Epithelial cell of proximal tubule (primary cell): ENCODE results near the gene SAG. TPM values are rescaled to one million over a fixed set of nuclear protein-coding genes. Genes with fewer than 3 reads are reported as not detected.

Source experiments
- DNase-seq: peaks from one replicate; pipeline ENCODE4 v3.0.0-alpha.2; 2011; ENCODE audit warnings: low read depth
- H3K4me3 ChIP-seq: 2 replicates; pipeline ENCODE4 v1.5.1; 2011; ENCODE audit warnings: low read depth, mild to moderate bottlenecking, low read length
- total RNA-seq: library from RNA; depleted of rRNA; stranded (reverse); fragments of >200 nt; gene quantifications from 2 replicates; pipeline ENCODE4 v1.2.3, GENCODE V29; 2015
- TF ChIP-seq, protein P1 (sequence below): conservative IDR thresholded peaks from 2 replicates; pipeline ENCODE4 v1.5.1; 2012; ENCODE audit warnings: low read depth, mild to moderate bottlenecking, low read length

Gene SAG
- total RNA-seq, 1 donor from 2014 or later: not detected

- no peak for DNase-seq
- TF ChIP-seq, protein P1, sequence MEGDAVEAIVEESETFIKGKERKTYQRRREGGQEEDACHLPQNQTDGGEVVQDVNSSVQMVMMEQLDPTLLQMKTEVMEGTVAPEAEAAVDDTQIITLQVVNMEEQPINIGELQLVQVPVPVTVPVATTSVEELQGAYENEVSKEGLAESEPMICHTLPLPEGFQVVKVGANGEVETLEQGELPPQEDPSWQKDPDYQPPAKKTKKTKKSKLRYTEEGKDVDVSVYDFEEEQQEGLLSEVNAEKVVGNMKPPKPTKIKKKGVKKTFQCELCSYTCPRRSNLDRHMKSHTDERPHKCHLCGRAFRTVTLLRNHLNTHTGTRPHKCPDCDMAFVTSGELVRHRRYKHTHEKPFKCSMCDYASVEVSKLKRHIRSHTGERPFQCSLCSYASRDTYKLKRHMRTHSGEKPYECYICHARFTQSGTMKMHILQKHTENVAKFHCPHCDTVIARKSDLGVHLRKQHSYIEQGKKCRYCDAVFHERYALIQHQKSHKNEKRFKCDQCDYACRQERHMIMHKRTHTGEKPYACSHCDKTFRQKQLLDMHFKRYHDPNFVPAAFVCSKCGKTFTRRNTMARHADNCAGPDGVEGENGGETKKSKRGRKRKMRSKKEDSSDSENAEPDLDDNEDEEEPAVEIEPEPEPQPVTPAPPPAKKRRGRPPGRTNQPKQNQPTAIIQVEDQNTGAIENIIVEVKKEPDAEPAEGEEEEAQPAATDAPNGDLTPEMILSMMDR: no peak
- H3K4me3 ChIP-seq: no peak overlapping the region
Measured at GRCh38 chr2:233317196-233317943, 9.8 kb downstream of the SAG start.

DNA sequence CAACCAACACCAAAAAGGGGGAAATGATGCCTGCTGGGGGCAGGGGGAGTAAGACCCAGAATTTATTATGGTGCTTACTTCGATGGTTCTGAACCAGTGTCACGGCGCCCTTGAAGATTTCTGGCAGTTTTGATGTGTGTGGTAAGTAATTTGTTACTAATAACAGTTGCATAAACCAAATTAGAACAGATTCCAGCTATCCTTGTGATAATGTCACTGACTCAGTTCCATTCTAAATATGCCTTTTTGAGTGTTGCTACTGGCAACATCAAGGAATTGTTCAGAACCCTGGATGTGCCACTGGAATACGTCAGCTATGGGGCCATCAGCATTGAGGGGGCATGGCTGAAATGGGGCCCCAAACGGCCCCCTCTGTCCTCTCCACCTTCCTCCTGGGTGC is 11.6 kb downstream of the SAG start:
- no peak for DNase-seq
- no peak overlapping the region for H3K4me3 ChIP-seq
- TF ChIP-seq, protein P1: no peak

DNA sequence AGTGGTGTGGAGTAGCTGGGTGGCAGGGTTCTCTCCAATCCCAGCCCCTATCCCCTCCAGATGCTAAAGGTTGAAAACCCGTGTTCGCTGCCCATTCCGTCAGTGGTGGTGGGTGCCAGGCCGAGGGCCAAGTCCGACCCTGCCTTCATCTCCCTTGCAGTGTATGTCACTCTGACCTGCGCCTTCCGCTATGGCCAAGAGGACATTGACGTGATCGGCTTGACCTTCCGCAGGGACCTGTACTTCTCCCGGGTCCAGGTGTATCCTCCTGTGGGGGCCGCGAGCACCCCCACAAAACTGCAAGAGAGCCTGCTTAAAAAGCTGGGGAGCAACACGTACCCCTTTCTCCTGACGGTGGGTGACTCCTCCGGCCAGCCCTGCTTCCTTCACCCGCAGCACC is 12.9 kb downstream of the SAG start:
- no peak for DNase-seq
- TF ChIP-seq, protein P1: no peak
- no peak overlapping the region for H3K4me3 ChIP-seq

- no peak overlapping the region for H3K4me3 ChIP-seq
- DNase-seq: no peak
- TF ChIP-seq, protein P1: no peak
Measured at GRCh38 chr2:233321166-233321565, 13.6 kb downstream of the SAG start.

DNA sequence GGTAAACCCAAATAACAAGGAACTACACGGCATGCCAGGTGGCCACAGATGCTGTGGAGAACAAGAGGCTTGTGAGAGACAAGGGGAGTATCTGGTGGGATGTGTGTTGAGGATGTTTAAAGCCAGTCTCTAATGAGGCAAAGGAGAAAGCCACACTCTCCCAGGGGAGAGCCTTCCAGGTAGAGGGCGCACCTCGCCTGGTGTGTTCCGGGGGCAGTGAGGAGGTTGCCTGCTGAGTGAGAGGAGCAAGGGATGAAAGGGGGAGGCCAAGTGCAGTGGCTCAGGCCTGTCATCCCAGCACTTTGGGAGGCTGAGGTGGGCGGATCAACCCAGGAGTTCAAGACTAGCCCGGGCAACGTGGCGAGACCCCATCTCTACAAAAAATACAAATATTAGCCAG is 16.2 kb downstream of the SAG start:
- no peak overlapping the region for H3K4me3 ChIP-seq
- TF ChIP-seq, protein P1: no peak

GRCh38 chr2:233325256-233325655 is 17.6 kb downstream of the SAG start:
- TF ChIP-seq, protein P1: no peak
- no peak overlapping the region for H3K4me3 ChIP-seq
- no peak for DNase-seq

More for the DNA sequence above, 16.2 kb downstream of the SAG start:
- no peak for DNase-seq

DNA sequence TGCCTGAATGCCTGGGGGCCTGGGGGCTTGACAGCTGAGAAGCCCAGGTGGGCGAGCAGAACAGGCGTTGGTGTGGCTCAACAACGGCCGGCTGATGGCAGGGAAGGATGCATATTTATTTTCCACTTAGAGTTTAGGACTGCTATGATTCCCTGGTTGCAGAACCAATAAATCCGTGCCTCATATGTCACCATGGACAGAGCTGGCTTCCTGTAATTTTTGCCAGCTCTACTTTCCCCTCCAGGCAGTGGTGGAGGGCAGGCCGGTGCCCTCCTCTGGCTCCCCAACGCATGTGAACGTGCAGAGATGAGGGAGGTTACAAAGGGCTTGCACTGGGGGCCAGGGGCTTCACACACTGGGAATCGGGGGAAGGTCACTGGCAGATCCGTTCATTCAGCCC is 18.2 kb downstream of the SAG start:
- TF ChIP-seq, protein P1: no peak
- H3K4me3 ChIP-seq: no peak overlapping the region
- no peak for DNase-seq
